BE2C (cell line): ENCODE data around the gene CD58.
"Not testable (repeated sequence)": the region's sequence is repeated elsewhere in the genome, so short reads cannot be mapped to it uniquely, and the experiment has no call there.

Source experiments
- DNase-seq: peaks from one replicate; pipeline ENCODE4 v3.0.0-alpha.2; 2020
- H3K27me3 ChIP-seq: fragments of 250-450 bp; sonication (Bioruptor Pico); 2 replicates; pipeline ENCODE4 v1.5.1; 2020; ENCODE audit warnings: mild to moderate bottlenecking
- H3K36me3 ChIP-seq: fragments of 250-450 bp; sonication (Bioruptor Pico); 2 replicates; pipeline ENCODE4 v1.5.1; 2020; ENCODE audit warnings: mild to moderate bottlenecking
- H3K4me1 ChIP-seq: fragments of 250-450 bp; sonication (Bioruptor Pico); 2 replicates; pipeline ENCODE4 v1.5.1; 2020
- H3K4me3 ChIP-seq: 2 replicates; pipeline ENCODE4 v1.5.1; 2011; ENCODE audit warnings: low read depth, low read length
- H3K9me3 ChIP-seq: fragments of 250-450 bp; sonication (Bioruptor Pico); 2 replicates; pipeline ENCODE4 v1.5.1; 2020
- CTCF ChIP-seq: IDR thresholded peaks from 2 replicates; pipeline ENCODE4 v1.5.1; 2012; ENCODE audit warnings: mild to moderate bottlenecking, low read depth, low read length

Gene CD58

DNA sequence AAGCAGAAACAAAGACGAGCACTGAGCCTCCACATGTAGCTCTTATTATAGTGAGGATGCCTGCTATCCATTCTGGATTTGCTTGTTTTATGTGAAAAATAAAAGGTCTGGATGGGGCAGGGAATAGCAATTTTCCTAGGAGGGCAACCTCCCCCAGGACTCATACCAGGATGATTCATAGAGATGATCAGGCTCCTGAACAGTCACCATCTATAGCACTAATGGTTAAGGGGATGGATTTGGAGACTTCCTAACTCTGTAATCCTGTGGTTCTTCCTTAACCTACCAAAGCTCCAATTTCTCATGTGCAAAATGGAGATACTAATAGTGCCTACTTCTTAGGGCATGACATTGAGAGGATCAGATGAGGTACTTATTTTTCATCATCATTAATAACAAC, 34.5 kb upstream of the CD58 start:
- no peaks in the 10 kb centered on the region for H3K9me3 ChIP-seq
- DNase-seq, result no peak
- no peaks in the 10 kb centered on the region for H3K36me3 ChIP-seq
- no peak overlapping the region for H3K4me3 ChIP-seq
- no peaks in the 10 kb centered on the region for H3K27me3 ChIP-seq
- H3K4me1 ChIP-seq, result peaks cover 7% of the 10 kb centered on the region
- TF ChIP-seq CTCF, result no peak

DNA sequence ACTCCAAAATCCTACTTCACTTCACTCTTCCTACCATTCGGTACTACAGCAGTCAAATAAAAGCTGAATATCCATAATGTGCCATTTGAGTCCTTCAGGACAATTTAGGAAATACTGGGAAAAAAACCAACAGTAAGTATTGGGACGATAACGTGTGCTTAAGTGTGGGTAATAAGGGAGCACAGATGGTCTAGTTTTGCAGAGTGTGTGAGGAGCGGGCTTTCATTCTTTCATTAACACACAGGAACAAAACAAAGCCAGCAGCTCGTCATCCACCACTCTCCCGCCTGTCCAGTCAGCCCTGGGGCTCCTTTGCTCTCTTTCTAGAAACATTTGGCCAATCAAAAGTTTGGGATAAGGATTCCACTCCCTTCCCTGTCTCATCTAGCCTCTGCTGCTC, 33.6 kb upstream of the CD58 start:
- not testable (repeated sequence) for H3K27me3 ChIP-seq, H3K4me1 ChIP-seq, H3K36me3 ChIP-seq, H3K9me3 ChIP-seq, DNase-seq, H3K4me3 ChIP-seq

- not testable (repeated sequence) for H3K27me3 ChIP-seq, H3K36me3 ChIP-seq, H3K9me3 ChIP-seq, DNase-seq, H3K4me1 ChIP-seq, H3K4me3 ChIP-seq
These were observed 32.8 kb upstream of the CD58 start for GRCh38 chr1:116603646-116604045.

- DNase-seq, H3K4me3 ChIP-seq, H3K36me3 ChIP-seq, H3K9me3 ChIP-seq, H3K4me1 ChIP-seq, H3K27me3 ChIP-seq: not testable (repeated sequence)
These were observed 28.5 kb upstream of the CD58 start for GRCh38 chr1:116599369-116599768.

DNA sequence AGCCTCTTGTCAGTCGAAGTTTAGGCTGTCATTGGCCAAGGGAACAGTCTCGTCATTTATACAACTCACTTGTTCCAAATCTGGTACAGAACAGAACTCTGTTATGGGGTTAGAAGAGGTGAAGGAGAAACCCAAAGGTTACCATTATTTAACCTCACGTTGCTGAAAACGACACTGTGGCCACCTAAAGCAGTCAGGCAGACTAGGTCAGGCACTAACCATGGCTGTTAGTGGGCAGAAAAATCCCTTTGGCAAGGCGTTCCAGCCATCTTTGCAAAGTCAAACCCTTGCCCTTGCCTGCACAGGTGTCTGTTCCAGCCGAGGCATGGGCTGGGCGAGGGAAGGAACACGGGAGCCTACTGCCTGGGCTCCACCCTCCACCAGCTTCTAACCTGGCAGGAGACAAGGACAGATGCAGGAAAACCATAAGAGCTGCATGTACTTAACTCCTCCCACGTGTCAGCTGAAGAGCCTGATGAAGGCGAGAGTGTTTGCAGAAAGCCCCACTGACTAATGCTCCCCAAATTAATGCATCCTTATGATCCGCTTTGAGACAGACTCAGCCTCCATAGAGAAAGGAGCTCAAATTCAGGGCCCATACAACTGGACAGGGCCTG, 27.7 kb upstream of the CD58 start:
- not testable (repeated sequence) for H3K4me1 ChIP-seq, DNase-seq

DNA sequence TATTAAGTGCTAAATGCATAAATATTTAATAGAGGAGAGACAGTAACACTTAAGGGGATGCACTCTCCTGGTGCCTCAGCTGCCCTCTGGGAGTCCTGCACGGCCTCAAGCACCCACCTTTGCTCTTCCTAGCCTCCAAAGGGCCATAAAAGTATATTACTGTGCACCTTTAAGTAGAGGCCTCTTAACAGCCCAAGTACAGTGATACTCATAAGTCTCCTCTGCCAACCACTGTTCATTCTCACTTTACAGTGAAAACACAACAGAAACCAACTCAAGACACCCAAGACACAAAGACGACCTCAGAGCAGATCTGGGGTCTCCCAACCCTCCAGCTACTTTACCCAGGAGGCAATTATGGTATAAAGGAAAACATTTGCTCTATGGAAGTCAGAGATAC, 26.6 kb upstream of the CD58 start:
- not testable (repeated sequence) for H3K4me1 ChIP-seq, H3K27me3 ChIP-seq, H3K36me3 ChIP-seq, DNase-seq, H3K9me3 ChIP-seq, H3K4me3 ChIP-seq

More for the DNA sequence above, 27.7 kb upstream of the CD58 start:
- not testable (repeated sequence) for H3K9me3 ChIP-seq, H3K36me3 ChIP-seq, H3K4me3 ChIP-seq, H3K27me3 ChIP-seq

DNA sequence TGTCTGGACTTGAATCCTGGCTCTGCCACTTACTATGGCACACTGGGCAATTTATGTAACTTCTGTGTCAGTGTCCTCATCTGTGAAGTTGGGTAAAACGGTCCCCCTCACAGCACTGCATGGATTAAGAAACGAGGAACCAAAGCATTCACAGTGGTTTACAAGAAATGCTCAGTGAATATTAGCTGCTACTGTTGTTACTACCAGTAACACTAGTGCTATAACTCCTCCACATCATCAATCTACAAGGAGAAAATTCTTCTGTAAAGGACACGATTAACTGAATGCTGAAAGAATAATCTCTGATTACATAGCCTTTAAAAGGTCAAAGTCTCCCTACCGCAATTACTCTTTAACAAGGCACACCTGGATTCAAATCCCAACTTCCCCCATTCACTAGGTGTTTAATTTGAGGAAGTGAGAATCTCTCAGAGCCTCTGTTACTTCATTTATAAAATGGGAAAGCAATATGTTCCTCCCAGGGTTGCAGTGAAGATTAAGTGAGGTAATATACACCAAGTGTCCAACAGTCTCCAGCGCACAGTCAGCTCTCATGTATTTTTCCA, 26.0 kb upstream of the CD58 start:
- H3K9me3 ChIP-seq, H3K27me3 ChIP-seq, H3K36me3 ChIP-seq, H3K4me3 ChIP-seq, DNase-seq, H3K4me1 ChIP-seq: not testable (repeated sequence)

- peak overlapping the region; percentile 34 for H3K4me3 ChIP-seq
- H3K9me3 ChIP-seq, result not testable (repeated sequence)
- DNase-seq, result peak; percentile 64
These were observed 25.3 kb upstream of the CD58 start for GRCh38 chr1:116595946-116596741.

More at GRCh38 chr1:116595946-116596741, 25.3 kb upstream of the CD58 start:
- not testable (repeated sequence) for H3K27me3 ChIP-seq, H3K36me3 ChIP-seq, H3K4me1 ChIP-seq
- TF ChIP-seq CTCF, result peak; percentile 61
